Nephron progenitor cell (in vitro differentiated cells): Measurements from ENCODE around the gene ZDHHC16.

Experiments used
- DNase-seq: peaks from one replicate; pipeline ENCODE4 v3.0.0; 2021
- H3K27ac Mint-ChIP-seq: 2 replicates; pipeline ENCODE4 v1.8.0; 2021; ENCODE audit warnings: mild to moderate bottlenecking, moderate library complexity, mixed read lengths
- H3K27me3 Mint-ChIP-seq: 2 replicates; pipeline ENCODE4 v1.8.0; 2021; ENCODE audit warnings: mild to moderate bottlenecking, low read depth, mixed read lengths; ENCODE audit not compliant: poor library complexity
- H3K36me3 Mint-ChIP-seq: 2 replicates; pipeline ENCODE4 v1.8.0; 2021; ENCODE audit warnings: low read depth, mixed read lengths
- H3K4me1 Mint-ChIP-seq: 2 replicates; pipeline ENCODE4 v1.8.0; 2021; ENCODE audit warnings: mixed read lengths
- H3K4me3 Mint-ChIP-seq: 2 replicates; pipeline ENCODE4 v1.8.0; 2021; ENCODE audit warnings: mild to moderate bottlenecking, moderate library complexity, mixed read lengths
- H3K9me3 Mint-ChIP-seq: 2 replicates; pipeline ENCODE4 v1.8.0; 2021; ENCODE audit warnings: mild to moderate bottlenecking, moderate library complexity, mixed read lengths
- TF ChIP-seq, protein P1 (sequence below): fragments of 200-600 bp; sonication (generic); IDR thresholded peaks from 2 replicates; pipeline ENCODE4 v1.5.0; 2021; ENCODE audit warnings: antibody characterized with exemption

The ZDHHC16 gene

GRCh38 chr10:97497572-97498075, 51.6 kb downstream of the ZDHHC16 start:
- Mint-ChIP-seq H3K27me3 (peaks cover 31% of the 10 kb centered on the region), H3K4me1 (peaks cover 70% of the 10 kb centered on the region), H3K4me3 (peak overlapping the region; percentile 91), H3K36me3 (peaks cover 9% of the 10 kb centered on the region), H3K27ac (peak overlapping the region; percentile 95), H3K9me3 (no peaks in the 10 kb centered on the region)
- DNase-seq, result peak; percentile 68
- TF ChIP-seq, protein P1, sequence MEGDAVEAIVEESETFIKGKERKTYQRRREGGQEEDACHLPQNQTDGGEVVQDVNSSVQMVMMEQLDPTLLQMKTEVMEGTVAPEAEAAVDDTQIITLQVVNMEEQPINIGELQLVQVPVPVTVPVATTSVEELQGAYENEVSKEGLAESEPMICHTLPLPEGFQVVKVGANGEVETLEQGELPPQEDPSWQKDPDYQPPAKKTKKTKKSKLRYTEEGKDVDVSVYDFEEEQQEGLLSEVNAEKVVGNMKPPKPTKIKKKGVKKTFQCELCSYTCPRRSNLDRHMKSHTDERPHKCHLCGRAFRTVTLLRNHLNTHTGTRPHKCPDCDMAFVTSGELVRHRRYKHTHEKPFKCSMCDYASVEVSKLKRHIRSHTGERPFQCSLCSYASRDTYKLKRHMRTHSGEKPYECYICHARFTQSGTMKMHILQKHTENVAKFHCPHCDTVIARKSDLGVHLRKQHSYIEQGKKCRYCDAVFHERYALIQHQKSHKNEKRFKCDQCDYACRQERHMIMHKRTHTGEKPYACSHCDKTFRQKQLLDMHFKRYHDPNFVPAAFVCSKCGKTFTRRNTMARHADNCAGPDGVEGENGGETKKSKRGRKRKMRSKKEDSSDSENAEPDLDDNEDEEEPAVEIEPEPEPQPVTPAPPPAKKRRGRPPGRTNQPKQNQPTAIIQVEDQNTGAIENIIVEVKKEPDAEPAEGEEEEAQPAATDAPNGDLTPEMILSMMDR, result no peak

- H3K4me1 Mint-ChIP-seq, result peaks cover 70% of the 10 kb centered on the region
Measured at GRCh38 chr10:97498076-97498840, 52.3 kb downstream of the ZDHHC16 start, which contains the start of gene MMS19. Gene MMS19 (minus strand): TSS chr10:97498422. CDS start chr10:97498384, 38 bp downstream.

DNA sequence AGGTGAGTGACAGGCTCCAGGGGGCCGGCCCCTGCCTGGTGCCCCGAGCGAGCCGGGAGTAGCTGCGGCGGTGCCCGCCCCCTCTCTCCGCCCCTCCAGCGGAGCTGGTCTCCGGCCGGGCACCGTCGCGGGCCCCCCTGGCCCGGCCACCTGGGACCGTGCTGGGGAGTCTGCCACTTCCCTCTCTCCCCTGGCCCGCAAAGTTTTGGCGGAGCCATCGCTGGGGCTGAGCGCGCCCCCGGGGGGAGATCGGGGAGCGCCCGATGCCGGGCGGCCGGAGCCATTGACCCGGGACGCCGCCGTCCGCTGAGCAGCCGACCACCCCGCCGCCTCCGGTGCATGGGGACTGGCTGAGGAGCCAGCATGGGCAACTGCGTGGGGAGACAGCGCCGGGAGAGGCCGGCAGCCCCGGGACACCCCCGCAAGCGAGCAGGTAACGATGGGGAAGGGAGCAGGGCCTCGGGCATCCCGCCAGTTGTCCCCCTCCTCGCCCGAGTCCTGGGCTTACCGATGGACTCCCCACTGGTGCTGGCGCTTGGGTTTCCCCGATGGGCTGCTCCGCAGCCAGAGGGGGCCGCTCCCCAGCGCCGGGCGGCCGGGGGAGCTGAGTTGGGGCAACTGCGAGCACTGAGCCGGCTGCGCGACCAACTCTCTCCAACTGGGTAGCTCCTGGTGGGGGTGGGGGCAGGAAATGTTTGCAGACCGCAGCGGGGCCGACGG, 53.0 kb downstream of the ZDHHC16 start, which contains the start of gene UBTD1:
Gene UBTD1 (plus strand): TSS at position 84 of the 720 bp plus-strand sequence. CDS start 280 bp downstream, at position 364.
- TF ChIP-seq, protein P1, result no peak
- no peak for DNase-seq
- peaks cover 31% of the 10 kb centered on the region for H3K27me3 Mint-ChIP-seq

More at GRCh38 chr10:97498076-97498840, 52.3 kb downstream of the ZDHHC16 start, which contains the start of gene MMS19:
- Mint-ChIP-seq H3K36me3 (peaks cover 5% of the 10 kb centered on the region), H3K27ac (peak within 1 kb of the TSS; percentile 95), H3K9me3 (no peaks in the 10 kb centered on the region), H3K27me3 (peaks cover 31% of the 10 kb centered on the region), H3K4me3 (peak within 1 kb of the TSS; percentile 91)
- peak; percentile 100 for DNase-seq
- TF ChIP-seq, protein P1, result no peak

DNA sequence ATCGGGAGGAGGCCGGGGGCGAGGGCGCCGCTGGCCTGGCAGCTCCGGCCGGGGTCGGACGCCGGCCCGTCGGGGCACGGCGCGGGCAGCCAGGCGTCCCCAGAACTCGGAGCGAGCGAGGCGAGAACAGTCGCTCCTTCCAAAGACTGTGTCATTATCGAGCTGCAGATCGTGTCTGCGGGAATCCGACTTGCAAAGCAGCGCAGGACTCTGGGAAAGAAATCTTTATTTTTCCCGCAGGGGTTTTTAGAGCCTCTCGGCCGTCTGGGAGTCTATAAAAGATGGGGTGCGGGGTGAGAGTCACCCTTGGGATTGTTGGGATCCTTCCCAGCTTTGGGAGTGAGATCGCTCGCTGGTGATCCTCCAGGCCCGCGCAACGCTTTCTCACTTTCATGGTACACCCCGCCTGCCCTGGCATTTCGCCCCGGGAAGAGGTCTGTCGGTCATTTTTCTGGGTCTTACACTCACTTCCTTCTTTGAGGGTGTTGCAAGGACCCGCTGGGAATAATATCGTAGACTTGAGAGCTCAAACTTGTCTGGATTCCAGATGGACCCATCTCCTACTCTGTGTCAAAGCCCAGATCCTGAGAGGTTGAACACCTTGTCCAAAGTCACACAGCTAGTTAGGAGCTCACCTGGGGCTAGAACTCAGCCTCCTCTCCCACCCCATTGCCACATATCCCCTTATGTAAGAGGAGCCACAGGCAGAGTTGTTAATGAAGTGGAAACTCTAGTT, 53.8 kb downstream of the ZDHHC16 start:
- TF ChIP-seq, protein P1, result no peak
- Mint-ChIP-seq H3K4me3 (peak overlapping the region; percentile 77), H3K27ac (no peak overlapping the region), H3K9me3 (no peaks in the 10 kb centered on the region), H3K36me3 (no peaks in the 10 kb centered on the region), H3K4me1 (peaks cover 57% of the 10 kb centered on the region), H3K27me3 (peaks cover 31% of the 10 kb centered on the region)
- peak; percentile 60 for DNase-seq

More for the DNA sequence above, 53.0 kb downstream of the ZDHHC16 start, which contains the start of gene UBTD1:
- H3K4me1 Mint-ChIP-seq, result peaks cover 64% of the 10 kb centered on the region
- peak within 1 kb of the TSS; percentile 91 for H3K4me3 Mint-ChIP-seq
- peak within 1 kb of the TSS; percentile 95 for H3K27ac Mint-ChIP-seq
- peaks cover 2% of the 10 kb centered on the region for H3K36me3 Mint-ChIP-seq
- no peaks in the 10 kb centered on the region for H3K9me3 Mint-ChIP-seq

DNA sequence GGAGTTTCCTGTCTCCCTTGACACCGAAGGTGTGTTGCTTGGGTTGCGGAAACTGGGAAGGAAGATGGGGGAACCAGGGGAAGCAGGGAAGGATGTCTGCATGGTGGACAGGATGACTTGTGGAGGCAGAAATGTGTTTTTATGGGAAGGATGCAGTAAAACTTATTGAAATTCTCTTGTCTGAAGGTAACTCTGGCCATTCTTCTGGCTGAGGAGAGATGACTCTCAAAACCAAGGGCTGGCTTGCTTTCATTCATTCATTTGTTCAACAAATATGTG, 54.3 kb downstream of the ZDHHC16 start:
- peaks cover 52% of the 10 kb centered on the region for H3K4me1 Mint-ChIP-seq
- no peak overlapping the region for H3K27ac Mint-ChIP-seq
- DNase-seq, result no peak
- peaks cover 31% of the 10 kb centered on the region for H3K27me3 Mint-ChIP-seq
- TF ChIP-seq, protein P1, result no peak
- H3K4me3 Mint-ChIP-seq, result peak overlapping the region; percentile 77
- H3K36me3 Mint-ChIP-seq, result no peaks in the 10 kb centered on the region
- H3K9me3 Mint-ChIP-seq, result no peaks in the 10 kb centered on the region
